Small intestine (tissue), 7 donors: ENCODE data around the gene TMPRSS3. TPM values are rescaled to one million over a fixed set of nuclear protein-coding genes. Genes with fewer than 3 reads are reported as not detected.

Experiments
- DNase-seq, 2 donors: peaks; one replicate each; pipeline versions ENCODE4 v3.0.0 to v3.0.0-alpha.2; 2013
- FAIRE-seq: peaks from 2 replicates; lab custom pipeline; 2012; peaks lifted over from hg19 to GRCh38; lab: Jason Lieb, UNC
- H3K27ac ChIP-seq, 3 donors: one replicate each; pipeline ENCODE4 v1.5.1; 2013; ENCODE audit warnings: low read length in 2 of 3, mild to moderate bottlenecking in 2 of 3, control low read depth in 1 of 3, inconsistent platforms in 1 of 3, low read depth in 1 of 3, moderate library complexity in 1 of 3
- H3K27me3 ChIP-seq, 3 donors: one replicate each; pipeline ENCODE4 v1.6.1; 2013; ENCODE audit warnings: low read length in 3 of 3, inconsistent platforms in 1 of 3; ENCODE audit not compliant: control insufficient read depth in 3 of 3, insufficient read depth in 3 of 3
- H3K36me3 ChIP-seq, 3 donors: one replicate each; pipeline ENCODE4 v1.6.1; 2013; ENCODE audit warnings: low read length in 3 of 3, inconsistent platforms in 1 of 3, low read depth in 1 of 3, mild to moderate bottlenecking in 1 of 3, moderate library complexity in 1 of 3; ENCODE audit not compliant: control insufficient read depth in 3 of 3, insufficient read depth in 2 of 3
- H3K4me1 ChIP-seq, 3 donors: one replicate each; pipeline ENCODE4 v1.6.1; 2013; ENCODE audit warnings: low read length in 2 of 3, inconsistent platforms in 1 of 3, low read depth in 1 of 3, mild to moderate bottlenecking in 1 of 3, moderate library complexity in 1 of 3; ENCODE audit not compliant: control insufficient read depth in 3 of 3, insufficient read depth in 2 of 3
- H3K4me3 ChIP-seq, 3 donors: one replicate each; pipeline ENCODE4 v1.5.1; 2013; ENCODE audit warnings: low read length in 3 of 3, control low read depth in 1 of 3, inconsistent platforms in 1 of 3, low read depth in 1 of 3, mild to moderate bottlenecking in 1 of 3, moderate library complexity in 1 of 3
- H3K9me3 ChIP-seq, 2 donors: one replicate each; pipeline ENCODE4 v1.6.1; 2013; ENCODE audit warnings: low read depth in 1 of 2, low read length in 1 of 2; ENCODE audit not compliant: control insufficient read depth in 2 of 2, insufficient read depth in 1 of 2
- WGBS, 3 donors: extraction: QIAGEN DNeasy Blood & Tissue Kit; methylation state at CpG; one replicate each; pipeline ENCODE4 v1.1.7; 2013; 5-methylcytosine and 5-hydroxymethylcytosine counted together
- polyA plus RNA-seq, 4 donors: library from polyadenylated mRNA; stranded (reverse) in 3 of 4; unstranded in 1 of 4; fragments of 200-250 nt in 3 of 4; fragments of 120-200 nt in 1 of 4; gene quantifications; one replicate each; pipeline versions ENCODE4 v1.2.1 to v1.2.3, GENCODE V29; 2013
- donor health status: healthy with polysubstance abuse.
- donor health status: control.
- donor health status: control.
- donor health status: Bipolar disorder and iron deficiency.
- donor health status: healthy.

Gene TMPRSS3
- polyA plus RNA-seq, 4 donors: 1.1 to 9.2 (median 2.6) TPM

DNA sequence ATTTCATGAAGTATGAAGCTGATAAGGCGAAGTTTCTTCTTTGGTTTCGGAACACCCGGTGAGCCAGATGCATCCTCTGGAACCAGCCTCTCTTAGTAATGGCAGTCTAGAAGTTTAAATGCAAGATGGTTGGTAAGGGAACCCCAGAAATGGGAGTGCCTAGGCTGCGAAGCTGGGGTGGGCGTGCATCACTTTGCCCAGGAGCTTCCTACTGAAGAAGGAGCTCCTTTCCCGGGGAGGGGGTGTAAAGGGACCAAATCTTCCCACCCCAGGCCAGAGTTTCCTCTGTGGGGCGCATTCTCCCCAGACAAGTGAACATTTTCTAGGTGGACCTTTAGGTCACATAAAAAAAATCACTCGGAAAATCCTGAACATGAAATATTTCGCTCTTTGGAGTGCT lies 49.4 kb downstream of the TMPRSS3 start:
- H3K27me3 ChIP-seq: no peaks in the 10 kb centered on the region
- no peaks in the 10 kb centered on the region for H3K9me3 ChIP-seq
- no peak overlapping the region for H3K4me3 ChIP-seq
- H3K4me1 ChIP-seq: peaks cover 0 to 7% (median 0%) of the 10 kb centered on the region in 3 donors
- no peaks in the 10 kb centered on the region for H3K36me3 ChIP-seq
- 91 to 92% (median 91%) methylated on average over 9 of the region's 9 CpGs for WGBS, 3 donors
- DNase-seq (no peak), FAIRE-seq (no peak)
- no peak overlapping the region for H3K27ac ChIP-seq

GRCh38 chr21:42344631-42345030 lies 51.2 kb downstream of the TMPRSS3 start:
- no peak overlapping the region for H3K4me3 ChIP-seq
- H3K9me3 ChIP-seq: no peaks in the 10 kb centered on the region
- H3K27ac ChIP-seq: no peak overlapping the region
- FAIRE-seq (no peak), DNase-seq (no peak)
- no peaks in the 10 kb centered on the region for H3K27me3 ChIP-seq
- H3K4me1 ChIP-seq: no peaks in the 10 kb centered on the region
- WGBS, 3 donors: 70 to 86% (median 83%) methylated on average over 4 of the region's 4 CpGs
- no peaks in the 10 kb centered on the region for H3K36me3 ChIP-seq

DNA sequence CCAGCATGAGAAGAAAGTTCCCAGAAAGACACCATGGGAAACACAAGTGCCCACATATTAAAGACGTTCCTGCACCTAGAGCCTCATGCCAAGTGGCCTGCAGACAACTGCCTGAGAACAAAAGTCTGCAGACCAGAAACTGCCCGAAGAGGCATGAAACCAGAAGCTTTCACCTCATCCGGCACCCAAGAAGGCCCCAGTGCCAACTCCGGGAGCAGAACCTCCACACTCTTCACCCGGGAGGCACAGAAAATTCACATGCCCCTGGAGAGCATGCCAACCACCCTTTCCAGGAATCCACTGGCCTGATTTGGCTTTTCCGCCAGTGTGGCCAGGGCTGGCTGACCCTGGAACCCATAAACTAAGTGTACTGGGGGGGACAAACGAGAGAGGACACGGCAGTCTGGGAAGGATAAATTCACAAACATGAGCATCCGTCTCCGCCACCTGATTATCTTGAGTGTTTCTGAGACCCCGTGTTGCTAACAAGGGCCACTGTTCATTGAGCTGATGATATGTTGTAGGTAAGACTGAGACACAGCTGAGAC lies 51.8 kb downstream of the TMPRSS3 start:
- WGBS, 3 donors: 89 to 93% (median 89%) methylated on average over 11 of the region's 11 CpGs
- H3K4me1 ChIP-seq: no peaks in the 10 kb centered on the region
- H3K9me3 ChIP-seq: no peaks in the 10 kb centered on the region
- FAIRE-seq: no peak
- DNase-seq: no peak
- no peaks in the 10 kb centered on the region for H3K27me3 ChIP-seq
- no peak overlapping the region for H3K4me3 ChIP-seq
- no peaks in the 10 kb centered on the region for H3K36me3 ChIP-seq
- H3K27ac ChIP-seq: no peak overlapping the region

DNA sequence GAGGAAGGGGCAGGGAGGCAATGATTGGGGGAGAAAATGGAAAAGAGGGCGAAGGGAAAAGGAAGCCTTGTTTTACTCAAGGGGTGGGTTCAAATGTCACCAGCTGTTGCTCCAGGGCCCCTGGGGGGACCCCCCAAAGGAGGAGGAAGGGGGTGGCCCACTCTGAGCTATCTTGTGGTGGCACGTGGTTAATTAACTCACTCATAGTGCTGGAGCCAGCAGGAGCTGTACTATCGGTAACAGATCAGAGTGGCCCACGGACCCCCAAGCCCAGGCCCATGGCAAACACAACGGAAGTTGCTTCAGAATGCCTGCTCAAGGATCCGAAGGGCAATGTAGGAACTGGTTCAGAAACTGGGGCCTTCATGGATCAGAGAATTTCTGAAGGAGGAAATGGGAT lies 52.3 kb downstream of the TMPRSS3 start:
- DNase-seq (no peak), FAIRE-seq (no peak)
- Histone ChIP-seq H3K27ac (no peak overlapping the region), H3K36me3 (no peaks in the 10 kb centered on the region), H3K9me3 (no peaks in the 10 kb centered on the region), H3K4me3 (no peak overlapping the region), H3K27me3 (no peaks in the 10 kb centered on the region), H3K4me1 (peaks cover 0 to under 1% (median 0%) of the 10 kb centered on the region in 3 donors)
- 86 to 93% (median 93%) methylated on average over 6 of the region's 6 CpGs for WGBS, 3 donors

DNA sequence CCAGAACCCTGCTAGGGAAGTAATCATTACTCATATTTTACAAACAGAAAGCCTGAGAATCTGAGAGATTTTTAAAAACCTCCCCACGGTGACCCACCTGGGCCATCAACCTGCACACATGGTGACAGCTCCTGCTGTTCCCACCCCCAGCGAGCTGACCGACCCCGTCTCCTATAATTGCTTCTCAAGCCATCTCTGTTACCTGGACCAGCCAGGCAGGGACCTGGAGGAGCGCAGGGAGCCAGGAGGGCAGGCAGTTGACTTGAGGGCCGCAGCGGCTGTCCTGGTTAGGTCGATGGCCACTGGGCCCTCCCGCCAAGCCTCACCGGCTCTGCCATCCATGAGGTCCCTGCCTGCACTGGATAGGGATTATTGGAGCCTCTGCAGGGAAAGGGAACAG lies 52.8 kb downstream of the TMPRSS3 start:
- DNase-seq: no peak
- Histone ChIP-seq H3K27me3 (no peaks in the 10 kb centered on the region), H3K4me1 (peaks cover 0 to 5% (median 0%) of the 10 kb centered on the region in 3 donors), H3K4me3 (no peak overlapping the region), H3K9me3 (no peaks in the 10 kb centered on the region), H3K27ac (no peak overlapping the region), H3K36me3 (no peaks in the 10 kb centered on the region)
- WGBS, 3 donors: 80 to 90% (median 86%) methylated on average over 10 of the region's 10 CpGs
- no peak for FAIRE-seq

- WGBS, 3 donors: 93 to 94% (median 94%) methylated on average over 15 of the region's 15 CpGs
- H3K4me3 ChIP-seq: no peak overlapping the region
- peaks cover 0 to 8% (median 0%) of the 10 kb centered on the region in 3 donors for H3K4me1 ChIP-seq
- FAIRE-seq (no peak), DNase-seq (no peak)
- no peaks in the 10 kb centered on the region for H3K9me3 ChIP-seq
- no peaks in the 10 kb centered on the region for H3K27me3 ChIP-seq
- no peak overlapping the region for H3K27ac ChIP-seq
- H3K36me3 ChIP-seq: no peaks in the 10 kb centered on the region
Observed at GRCh38 chr21:42341776-42342542, 53.9 kb downstream of the TMPRSS3 start.

DNA sequence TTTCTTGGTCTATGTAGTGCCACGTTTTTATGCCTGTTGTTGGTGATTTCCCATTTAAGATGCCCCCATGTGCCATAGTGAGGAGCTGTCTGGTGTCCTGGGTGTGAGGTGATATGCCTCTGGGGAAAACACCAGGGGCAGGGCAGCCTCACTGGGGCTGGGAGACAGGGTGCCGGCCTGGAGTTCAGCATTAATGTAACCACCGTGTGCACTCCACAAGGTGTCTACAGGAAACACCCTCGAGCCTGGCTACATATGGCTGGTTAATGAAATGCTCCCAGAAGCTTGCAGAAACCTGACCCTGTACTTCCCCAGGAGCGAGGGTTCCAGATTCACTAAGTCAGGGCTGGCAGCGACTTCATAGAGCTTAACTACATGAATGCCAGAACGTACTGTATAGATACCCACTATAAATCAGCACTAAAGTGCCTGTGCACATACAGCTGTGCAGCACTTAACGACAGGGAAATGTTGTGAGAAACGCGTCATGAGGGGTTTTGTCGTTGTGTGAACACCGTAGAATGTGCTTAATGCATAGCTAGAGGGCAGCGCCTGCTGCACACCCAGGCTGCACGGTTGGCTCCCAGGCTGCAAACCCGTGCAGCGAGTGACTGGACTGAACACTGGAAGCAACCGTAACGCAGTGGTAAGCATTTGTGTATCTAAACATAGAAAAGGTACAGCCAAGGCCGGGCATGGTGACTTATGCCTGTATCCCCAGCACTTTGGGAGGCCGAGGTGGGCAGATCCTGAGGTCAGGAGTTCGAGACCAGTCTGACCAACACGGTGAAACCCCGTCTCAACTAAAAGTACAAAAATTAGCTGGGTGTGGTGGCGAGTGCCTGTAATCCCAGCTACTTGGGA lies 55.4 kb downstream of the TMPRSS3 start:
- no peaks in the 10 kb centered on the region for H3K27me3 ChIP-seq
- 83 to 86% (median 84%) methylated on average over 24 of the region's 24 CpGs for WGBS, 3 donors
- FAIRE-seq: no peak
- no peaks in the 10 kb centered on the region for H3K36me3 ChIP-seq
- no peak overlapping the region for H3K27ac ChIP-seq
- H3K9me3 ChIP-seq: no peaks in the 10 kb centered on the region
- DNase-seq: no peak
- H3K4me3 ChIP-seq: no peak overlapping the region
- H3K4me1 ChIP-seq: peaks cover 0 to 12% (median 0%) of the 10 kb centered on the region in 3 donors
